DND-41 (cell line): Measurements from ENCODE around the gene FAM228B.

Experiments
- ATAC-seq: fragments of 200-7000 bp; cut with Tn5 transposase; 3 replicates; pipeline ENCODE4 v1.9.1; 2021; ENCODE audit warnings: low read depth; ENCODE audit not compliant: insufficient read depth
- DNase-seq: peaks from one replicate; pipeline ENCODE4 v3.0.0-alpha.2; 2020
- H2AFZ ChIP-seq: 2 replicates; pipeline ENCODE4 v1.6.0; 2012; ENCODE audit warnings: low read depth, low read length
- H3K27ac ChIP-seq: 2 replicates; pipeline ENCODE4 v1.5.1; 2012; ENCODE audit warnings: low read length, inconsistent platforms
- H3K27me3 ChIP-seq: fragments of 200-600 bp; sonication (generic); 2 replicates; pipeline ENCODE4 v1.6.0; 2012; ENCODE audit warnings: low read length, mild to moderate bottlenecking, inconsistent platforms; ENCODE audit not compliant: insufficient read depth, poor library complexity
- H3K36me3 ChIP-seq: 2 replicates; pipeline ENCODE4 v1.5.1; 2012; ENCODE audit warnings: low read length, inconsistent platforms; ENCODE audit not compliant: insufficient read depth
- H3K4me1 ChIP-seq: 2 replicates; pipeline ENCODE4 v1.5.1; 2012; ENCODE audit warnings: mild to moderate bottlenecking, low read length; ENCODE audit not compliant: insufficient read depth
- H3K4me2 ChIP-seq: 2 replicates; pipeline ENCODE4 v1.6.0; 2012; ENCODE audit warnings: mild to moderate bottlenecking, moderate library complexity, low read length, inconsistent platforms; ENCODE audit not compliant: insufficient read depth
- H3K4me3 ChIP-seq, 2 experiments: fragments of 200-600 bp in 1 of 2; shearing (Covaris generic) in 1 of 2; 2 replicates each; pipeline ENCODE4 v1.5.1; 2012 to 2016; ENCODE audit warnings: inconsistent platforms in 2 of 2, low read length in 2 of 2, mild to moderate bottlenecking in 2 of 2, low read depth in 1 of 2, moderate library complexity in 1 of 2
- H3K79me2 ChIP-seq: 2 replicates; pipeline ENCODE4 v1.6.0; 2012; ENCODE audit warnings: low read length, inconsistent platforms; ENCODE audit not compliant: insufficient read depth
- H3K9ac ChIP-seq: 2 replicates; pipeline ENCODE4 v1.6.0; 2012; ENCODE audit warnings: low read depth, mild to moderate bottlenecking, inconsistent platforms, low read length, moderate library complexity
- H3K9me3 ChIP-seq: 2 replicates; pipeline ENCODE4 v1.5.1; 2012; ENCODE audit warnings: low read length, moderate library complexity, mild to moderate bottlenecking, inconsistent platforms; ENCODE audit not compliant: insufficient read depth, severe bottlenecking
- H4K20me1 ChIP-seq: 2 replicates; pipeline ENCODE4 v1.6.0; 2012; ENCODE audit warnings: low read length; ENCODE audit not compliant: insufficient read depth
- CTCF ChIP-seq: IDR thresholded peaks from 2 replicates; pipeline ENCODE4 v1.5.1; 2012; ENCODE audit warnings: borderline replicate concordance, low read length, moderate library complexity, mild to moderate bottlenecking; ENCODE audit not compliant: poor library complexity, severe bottlenecking; ENCODE audit errors: extremely low read depth
- EZH2 ChIP-seq: IDR thresholded peaks from 3 replicates; pipeline ENCODE4 v1.6.1; 2012; ENCODE audit warnings: borderline replicate concordance, low read depth, mild to moderate bottlenecking, moderate library complexity, low read length, inconsistent platforms; ENCODE audit not compliant: severe bottlenecking

FAM228B gene

GRCh38 chr2:24210723-24211122 is 87.5 kb downstream of the FAM228B start:
- Histone ChIP-seq H2AFZ (no peak overlapping the region), H3K27me3 (no peaks in the 10 kb centered on the region), H3K79me2 (no peaks in the 10 kb centered on the region), H3K9ac (no peak overlapping the region), H3K4me2 (no peak overlapping the region), H3K27ac (no peak overlapping the region), H3K36me3 (peaks cover 29% of the 10 kb centered on the region), H3K4me3 (no peak overlapping the region), H3K4me1 (no peaks in the 10 kb centered on the region), H4K20me1 (no peaks in the 10 kb centered on the region), H3K9me3 (no peaks in the 10 kb centered on the region)
- no peak for DNase-seq
- no peak for ATAC-seq
- TF ChIP-seq CTCF (no peak), EZH2 (no peak)

- no peaks in the 10 kb centered on the region for H3K9me3 ChIP-seq
- no peaks in the 10 kb centered on the region for H3K27me3 ChIP-seq
- no peak overlapping the region for H3K4me3 ChIP-seq
- no peak for TF ChIP-seq EZH2
- TF ChIP-seq CTCF: no peak
- H3K4me1 ChIP-seq: no peaks in the 10 kb centered on the region
- peaks cover 36% of the 10 kb centered on the region for H3K36me3 ChIP-seq
- H4K20me1 ChIP-seq: no peaks in the 10 kb centered on the region
- no peak for ATAC-seq
- no peak overlapping the region for H2AFZ ChIP-seq
- H3K4me2 ChIP-seq: no peak overlapping the region
- H3K9ac ChIP-seq: no peak overlapping the region
- DNase-seq: no peak
- no peaks in the 10 kb centered on the region for H3K79me2 ChIP-seq
- H3K27ac ChIP-seq: no peak overlapping the region
These were observed 88.1 kb downstream of the FAM228B start for GRCh38 chr2:24211408-24211807.

DNA sequence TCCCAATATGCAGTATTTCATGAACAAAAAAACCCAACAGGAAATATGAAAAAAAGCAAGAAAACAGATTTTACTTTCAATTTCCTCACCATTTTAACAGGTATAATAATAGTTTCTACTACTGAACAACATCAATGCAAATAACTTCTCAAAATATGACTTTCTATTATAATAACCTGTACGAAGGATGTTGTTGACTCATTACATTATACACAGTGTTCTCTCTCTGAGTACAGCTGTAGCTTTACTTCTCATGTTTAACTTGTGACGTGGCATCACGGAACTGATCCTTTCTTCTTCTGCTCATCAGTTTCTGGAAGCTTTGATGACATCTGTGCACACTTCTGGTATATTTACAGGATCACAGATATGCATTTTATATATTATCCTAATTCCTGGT is 91.6 kb downstream of the FAM228B start:
- no peak overlapping the region for H3K27ac ChIP-seq
- no peak overlapping the region for H3K9ac ChIP-seq
- ATAC-seq (no peak), DNase-seq (no peak)
- no peaks in the 10 kb centered on the region for H3K79me2 ChIP-seq
- H3K4me2 ChIP-seq: no peak overlapping the region
- H3K36me3 ChIP-seq: peaks cover 21% of the 10 kb centered on the region; the same call in 1 of the 2 replicates
- no peak overlapping the region for H3K4me3 ChIP-seq
- H3K4me1 ChIP-seq: no peaks in the 10 kb centered on the region
- no peaks in the 10 kb centered on the region for H3K9me3 ChIP-seq
- no peaks in the 10 kb centered on the region for H3K27me3 ChIP-seq
- H2AFZ ChIP-seq: no peak overlapping the region
- TF ChIP-seq CTCF (no peak), EZH2 (no peak)
- no peaks in the 10 kb centered on the region for H4K20me1 ChIP-seq
